CD14-positive monocyte (primary cell): ENCODE data around the gene PPP1R16B. TPM values are rescaled to one million over a fixed set of nuclear protein-coding genes. Genes with fewer than 3 reads are reported as not detected.
"Not testable (repeated sequence)": the region's sequence is repeated elsewhere in the genome, so short reads cannot be mapped to it uniquely, and the experiment has no call there.

Experiments used
- DNase-seq, 3 donors: peaks; one replicate each; pipeline ENCODE4 v3.0.0-alpha.2; 2011 to 2022
- H2AFZ ChIP-seq: 2 replicates; pipeline ENCODE4 v1.6.0; 2012; ENCODE audit warnings: mild to moderate bottlenecking, low read depth, low read length, inconsistent platforms; ENCODE audit not compliant: insufficient read depth, poor library complexity, severe bottlenecking
- H3K27ac ChIP-seq, 2 donors: 1 replicate in 1 of 2; 2 replicates in 1 of 2; pipeline ENCODE4 v1.5.1; 2012 to 2013; ENCODE audit warnings: low read length in 2 of 2, control low read depth in 1 of 2, inconsistent platforms in 1 of 2, low read depth in 1 of 2, mild to moderate bottlenecking in 1 of 2
- H3K27me3 ChIP-seq, 2 donors: one replicate each; pipeline versions ENCODE4 v1.6.0 to v1.6.1; 2011 to 2013; ENCODE audit warnings: low read length in 2 of 2; ENCODE audit not compliant: control insufficient read depth in 2 of 2, insufficient read depth in 2 of 2
- H3K36me3 ChIP-seq, 2 donors: replicated peaks in 1 of 2; 1 replicate in 1 of 2; 2 replicates in 1 of 2; pipeline versions ENCODE4 v1.5.1 to v1.6.1; 2012 to 2013; ENCODE audit warnings: low read length in 2 of 2, control low read depth in 1 of 2, inconsistent platforms in 1 of 2, mild to moderate bottlenecking in 1 of 2; ENCODE audit not compliant: insufficient read depth in 2 of 2, control insufficient read depth in 1 of 2
- H3K4me1 ChIP-seq, 2 donors: 1 replicate in 1 of 2; 2 replicates in 1 of 2; pipeline versions ENCODE4 v1.5.1 to v1.6.1; 2012 to 2013; ENCODE audit warnings: low read length in 2 of 2, control low read depth in 1 of 2, inconsistent platforms in 1 of 2, mild to moderate bottlenecking in 1 of 2, moderate library complexity in 1 of 2; ENCODE audit not compliant: insufficient read depth in 2 of 2, control insufficient read depth in 1 of 2
- H3K4me2 ChIP-seq: replicated peaks from 2 replicates; pipeline ENCODE3; 2012; ENCODE audit warnings: low read length, moderate library complexity, mild to moderate bottlenecking; ENCODE audit not compliant: poor library complexity, severe bottlenecking; ENCODE audit errors: extremely low read depth
- H3K4me3 ChIP-seq, 3 experiments: fragments of 200-600 bp in 1 of 3; sonication (generic) in 1 of 3; replicated peaks in 1 of 3; 1 replicate in 2 of 3; 2 replicates in 1 of 3; pipeline ENCODE4 v1.5.1; 2011 to 2013; ENCODE audit warnings: low read length in 3 of 3, mild to moderate bottlenecking in 3 of 3, control low read depth in 2 of 3, low read depth in 2 of 3, inconsistent platforms in 1 of 3, moderate library complexity in 1 of 3
- H3K79me2 ChIP-seq: 2 replicates; pipeline ENCODE4 v1.6.0; 2012; ENCODE audit warnings: mild to moderate bottlenecking, control low read depth, inconsistent platforms, low read length, moderate library complexity; ENCODE audit not compliant: insufficient read depth
- H3K9ac ChIP-seq: 2 replicates; pipeline ENCODE4 v1.6.0; 2017; ENCODE audit warnings: low read length, mild to moderate bottlenecking; ENCODE audit not compliant: insufficient read depth, poor library complexity, severe bottlenecking
- H3K9me3 ChIP-seq, 2 donors: replicated peaks in 1 of 2; 1 replicate in 1 of 2; 2 replicates in 1 of 2; pipeline versions ENCODE4 v1.5.1 to v1.6.1; 2012 to 2013; ENCODE audit warnings: low read length in 2 of 2, control low read depth in 1 of 2; ENCODE audit not compliant: control insufficient read depth in 1 of 2, insufficient read depth in 1 of 2
- H4K20me1 ChIP-seq: 2 replicates; pipeline ENCODE4 v1.6.0; 2012; ENCODE audit warnings: mild to moderate bottlenecking, low read length, control low read depth, moderate library complexity; ENCODE audit not compliant: insufficient read depth
- H3K27ac Mint-ChIP-seq, 7 donors: one replicate each; pipeline ENCODE4 v1.8.0; 2020; ENCODE audit warnings: mild to moderate bottlenecking in 7 of 7, mixed read lengths in 7 of 7, moderate library complexity in 6 of 7, inconsistent platforms in 2 of 7
- H3K27me3 Mint-ChIP-seq, 3 donors: one replicate each; pipeline ENCODE4 v1.8.0; 2021 to 2022; ENCODE audit warnings: low read depth in 3 of 3, mild to moderate bottlenecking in 3 of 3, mixed read lengths in 3 of 3, moderate library complexity in 3 of 3, inconsistent platforms in 1 of 3
- H3K36me3 Mint-ChIP-seq, 2 donors: one replicate each; pipeline ENCODE4 v1.8.0; 2020; ENCODE audit warnings: mixed read lengths in 2 of 2, inconsistent platforms in 1 of 2, mild to moderate bottlenecking in 1 of 2
- H3K4me1 Mint-ChIP-seq: one replicate; pipeline ENCODE4 v1.8.0; 2020; ENCODE audit warnings: mild to moderate bottlenecking, mixed read lengths
- H3K4me3 Mint-ChIP-seq, 2 donors: one replicate each; pipeline ENCODE4 v1.8.0; 2020; ENCODE audit warnings: mild to moderate bottlenecking in 2 of 2, mixed read lengths in 2 of 2, moderate library complexity in 1 of 2
- H3K9me3 Mint-ChIP-seq, 7 donors: one replicate each; pipeline ENCODE4 v1.8.0; 2020 to 2022; ENCODE audit warnings: mixed read lengths in 7 of 7, mild to moderate bottlenecking in 6 of 7, moderate library complexity in 6 of 7, inconsistent platforms in 2 of 7
- CTCF ChIP-seq: fragments of 200-600 bp; IDR thresholded peaks from one replicate; pipeline ENCODE4 v1.8.0; 2022; ENCODE audit warnings: antibody characterized with exemption, mild to moderate bottlenecking
- WGBS: methylation state at CpG from one replicate; pipeline ENCODE4 v1.1.5; 2013; ENCODE audit warnings: missing lambda C conversion rate; ENCODE audit not compliant: insufficient coverage; 5-methylcytosine and 5-hydroxymethylcytosine counted together
- intact Hi-C, 2 donors: fragments of 100-400 bp; cut with micrococcal nuclease; formaldehyde crosslinking; loops; one replicate each; pipeline versions ENCODE4 v1.15.0 to v1.15.1; 2023
- polyA plus RNA-seq, 3 donors: library from polyadenylated mRNA; depleted of rRNA in 1 of 3; unstranded in 2 of 3; stranded (reverse) in 1 of 3; fragments of 300-500 nt in 2 of 3; fragments of >200 nt in 1 of 3; fragmentation: Illumina TruSeq in 2 of 3; gene quantifications; 1 replicate in 2 of 3; 2 replicates in 1 of 3; pipeline ENCODE4 v1.2.3, GENCODE V29; 2012 to 2021

PPP1R16B gene
- polyA plus RNA-seq, 3 donors, result 1.1 to 4.4 (median 1.4) TPM

DNA sequence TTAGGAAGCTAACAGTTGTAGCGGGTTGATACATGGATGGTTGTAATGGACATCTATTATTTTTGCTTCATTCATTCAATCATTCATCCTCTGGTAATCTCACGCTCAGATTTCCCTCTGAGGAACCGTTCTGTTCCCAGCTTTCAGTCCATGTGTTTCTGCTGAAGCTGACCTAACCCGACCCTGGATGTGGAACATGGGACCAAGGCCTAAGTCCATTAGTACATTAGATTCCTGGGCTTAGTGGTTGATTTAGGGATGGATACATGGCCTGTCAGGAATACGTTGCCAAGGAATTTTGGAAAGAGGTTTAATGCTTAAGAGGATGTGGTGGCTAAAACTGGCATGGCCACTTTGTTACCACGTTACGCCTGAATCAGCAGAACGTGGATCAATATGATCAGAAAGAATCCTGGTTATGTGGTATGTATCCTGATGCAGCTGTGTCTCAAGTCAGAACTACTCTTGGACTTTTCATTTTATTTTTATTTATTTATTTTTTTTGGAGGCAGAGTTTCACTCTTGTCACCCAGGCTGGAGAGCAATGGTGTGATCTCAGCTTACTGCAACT lies 152.5 kb downstream of the PPP1R16B start:
- H3K9ac ChIP-seq, result no peak overlapping the region
- peak overlapping the region in 2 of 7 donors; percentile 46 to 77 for H3K27ac Mint-ChIP-seq
- peaks cover 10% of the 10 kb centered on the region for H3K4me1 Mint-ChIP-seq
- peaks cover 11 to 14% of the 10 kb centered on the region in 2 donors for H3K4me1 ChIP-seq
- no peak overlapping the region for H3K4me3 ChIP-seq
- H2AFZ ChIP-seq, result no peak overlapping the region
- H3K9me3 ChIP-seq, result no peaks in the 10 kb centered on the region
- peaks cover 10 to 15% of the 10 kb centered on the region in 2 donors for H3K36me3 Mint-ChIP-seq
- no peak overlapping the region for H3K4me2 ChIP-seq
- peaks cover 13% of the 10 kb centered on the region for H3K79me2 ChIP-seq
- H3K4me3 Mint-ChIP-seq, result no peak overlapping the region
- H3K27ac ChIP-seq, result no peak overlapping the region
- TF ChIP-seq CTCF, result no peak
- no peak for DNase-seq
- intact Hi-C loops, result no loop called here
- H3K9me3 Mint-ChIP-seq, result peaks cover 0 to 2% (median 0%) of the 10 kb centered on the region in 7 donors
- no peaks in the 10 kb centered on the region for H3K27me3 ChIP-seq
- 92% methylated on average over 3 of the region's 8 CpGs for WGBS
- H4K20me1 ChIP-seq, result no peaks in the 10 kb centered on the region
- H3K36me3 ChIP-seq, result peaks cover 7 to 18% of the 10 kb centered on the region in 2 donors
- H3K27me3 Mint-ChIP-seq, result no peaks in the 10 kb centered on the region

DNA sequence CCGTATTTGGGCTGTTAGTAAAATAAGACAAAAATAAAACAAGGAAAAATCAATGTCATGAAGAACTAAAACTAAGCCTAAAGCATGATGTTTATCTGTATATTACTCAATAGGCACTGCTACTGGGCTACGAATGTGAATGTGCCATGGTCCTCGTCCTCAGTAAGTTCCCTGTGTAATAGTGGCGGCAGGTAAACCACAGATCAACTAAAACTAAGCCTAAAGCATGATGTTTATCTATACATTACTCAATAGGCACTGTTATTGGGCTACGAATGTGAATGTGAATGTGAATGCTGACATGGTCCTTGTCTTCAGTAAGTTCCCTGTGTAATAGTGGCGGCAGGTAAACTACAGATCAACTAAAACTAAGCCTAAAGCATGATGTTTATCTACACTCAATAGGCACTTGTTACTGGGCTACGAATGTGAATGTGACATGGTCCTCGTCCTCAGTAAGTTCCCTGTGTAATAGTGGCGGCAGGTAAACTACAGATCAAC lies 154.7 kb downstream of the PPP1R16B start:
- Histone ChIP-seq H2AFZ (peak overlapping the region; percentile 100), H3K4me1 (peaks cover 14 to 23% of the 10 kb centered on the region in 2 donors), H3K79me2 (peaks cover 31% of the 10 kb centered on the region)
- H3K4me2 ChIP-seq, H3K4me3 Mint-ChIP-seq, H3K27ac ChIP-seq, H4K20me1 ChIP-seq, H3K27ac Mint-ChIP-seq, H3K9ac ChIP-seq, H3K4me3 ChIP-seq, H3K9me3 ChIP-seq, H3K9me3 Mint-ChIP-seq, H3K27me3 ChIP-seq, H3K36me3 ChIP-seq, DNase-seq, H3K27me3 Mint-ChIP-seq: not testable (repeated sequence)
- H3K36me3 Mint-ChIP-seq, result peaks cover 4 to 11% of the 10 kb centered on the region in 2 donors
- peaks cover 15% of the 10 kb centered on the region for H3K4me1 Mint-ChIP-seq
- 94% methylated on average over 5 of the region's 9 CpGs for WGBS
- intact Hi-C loops, result loop anchor here in 1 of 2 donors (5.0 kb wide), 1 partner anchor 33 kb away; the partner anchor contains the start of gene FAM83D
